Stimulated activated CD4-positive, alpha-beta T cell treated with anti-CD3 and anti-CD28 coated beads, Interleukin-1b, Interleukin-23, amount 100 ng/mL, for 4 hours (primary cell): Measurements from ENCODE around the gene SLC7A8.

Experiments used
- DNase-seq, 2 donors: peaks; one replicate each; pipeline ENCODE4 v3.0.0-alpha.2; 2020; ENCODE audit warnings: low read depth in 2 of 2

Gene SLC7A8

DNA sequence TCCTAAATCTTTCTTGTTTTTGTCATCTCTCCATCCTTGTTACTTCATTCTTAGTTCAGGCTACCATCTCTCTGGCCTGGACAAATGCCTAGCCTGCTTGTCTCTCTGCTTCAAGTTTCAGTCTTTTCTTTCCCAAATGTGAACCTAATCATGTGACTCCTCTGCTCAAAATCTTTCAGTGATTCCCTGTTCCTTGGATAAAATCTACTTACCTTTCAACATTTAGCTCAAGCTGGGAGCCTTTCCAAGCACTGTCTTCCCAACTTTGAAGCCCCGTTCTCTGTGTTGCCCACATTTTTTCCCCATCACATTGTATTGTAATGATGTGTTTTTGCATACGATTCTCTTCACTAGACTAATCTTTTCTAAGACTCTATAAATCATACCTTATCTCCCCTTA is 24.7 kb downstream of the SLC7A8 start:
- DNase-seq, result no peak

DNA sequence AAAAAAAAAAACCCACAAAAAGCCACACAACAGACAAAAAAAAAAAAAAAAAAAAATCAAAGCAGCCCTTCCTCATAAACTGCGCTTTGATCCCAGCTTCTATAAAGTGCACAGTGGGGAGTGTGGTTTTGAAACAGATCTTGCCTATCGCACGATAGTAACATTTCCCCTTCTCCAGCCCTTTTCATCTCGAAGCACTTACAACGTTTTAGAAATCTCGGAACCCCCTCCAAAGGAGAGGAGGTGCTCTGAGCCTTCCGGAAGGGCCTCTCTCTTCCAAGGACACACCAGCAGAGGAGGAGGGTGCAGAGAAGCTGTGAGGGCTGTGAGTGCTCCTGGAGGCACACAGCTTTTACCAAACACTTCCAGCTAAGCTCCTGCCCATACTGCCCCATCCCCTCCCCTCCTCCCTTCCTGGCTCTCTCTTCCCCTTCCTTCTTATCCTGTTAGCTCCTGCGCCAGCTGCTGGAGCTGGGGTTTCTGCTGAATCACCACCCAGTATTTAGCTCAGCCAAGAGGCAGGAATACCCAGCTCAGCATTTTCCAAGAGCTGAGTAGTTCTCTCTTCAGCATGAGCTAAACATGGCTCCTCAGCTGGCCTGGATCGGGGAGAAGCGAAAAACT is 28.4 kb downstream of the SLC7A8 start:
- DNase-seq, result no peak

GRCh38 chr14:23153851-23154796 is 29.3 kb downstream of the SLC7A8 start:
- no peak for DNase-seq

DNA sequence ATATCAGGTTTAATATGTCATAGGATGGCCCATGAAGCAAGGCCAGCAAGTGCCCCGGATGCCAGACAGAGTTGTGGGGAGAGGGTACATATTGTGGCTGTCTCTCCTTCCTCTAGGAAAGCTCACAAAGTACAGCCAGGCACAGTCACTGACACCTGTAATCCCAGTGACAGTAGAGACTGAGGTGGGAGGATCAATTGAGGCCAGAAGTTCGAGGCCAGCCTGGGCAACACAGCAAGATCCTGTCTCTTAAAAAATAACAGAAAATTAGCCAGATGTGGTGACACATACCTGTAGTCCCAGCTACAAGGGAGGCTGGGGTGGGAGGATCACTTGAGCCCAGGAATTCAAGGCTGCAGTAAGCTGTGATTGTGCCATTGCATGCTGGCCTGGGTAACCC is 32.1 kb downstream of the SLC7A8 start:
- DNase-seq, result no peak

- no peak for DNase-seq
Measured at GRCh38 chr14:23149745-23150144, 33.7 kb downstream of the SLC7A8 start.

GRCh38 chr14:23148591-23149249 is 34.7 kb downstream of the SLC7A8 start:
- no peak for DNase-seq

DNA sequence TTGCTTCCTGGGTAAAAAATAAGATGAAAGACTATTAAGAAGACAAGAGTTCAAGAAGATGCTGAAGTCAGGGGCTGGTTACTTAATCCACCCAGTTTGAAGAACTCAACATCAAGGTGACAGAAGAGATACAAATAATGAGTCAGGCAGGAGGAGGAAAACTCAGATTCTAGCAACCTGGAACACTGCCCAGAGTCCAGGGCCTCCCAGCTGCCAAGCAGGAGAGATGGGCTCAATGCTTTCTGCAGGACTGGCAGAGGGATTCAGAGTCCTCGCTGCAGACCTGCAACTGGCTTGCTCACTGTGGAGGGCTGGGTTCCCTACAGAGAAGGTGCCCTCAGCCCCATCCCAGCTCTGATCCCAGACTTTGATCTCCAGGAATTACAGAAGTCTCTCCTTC is 35.8 kb downstream of the SLC7A8 start:
- DNase-seq, result no peak

- no peak for DNase-seq
Measured at GRCh38 chr14:23146980-23147379, 36.5 kb downstream of the SLC7A8 start.

DNA sequence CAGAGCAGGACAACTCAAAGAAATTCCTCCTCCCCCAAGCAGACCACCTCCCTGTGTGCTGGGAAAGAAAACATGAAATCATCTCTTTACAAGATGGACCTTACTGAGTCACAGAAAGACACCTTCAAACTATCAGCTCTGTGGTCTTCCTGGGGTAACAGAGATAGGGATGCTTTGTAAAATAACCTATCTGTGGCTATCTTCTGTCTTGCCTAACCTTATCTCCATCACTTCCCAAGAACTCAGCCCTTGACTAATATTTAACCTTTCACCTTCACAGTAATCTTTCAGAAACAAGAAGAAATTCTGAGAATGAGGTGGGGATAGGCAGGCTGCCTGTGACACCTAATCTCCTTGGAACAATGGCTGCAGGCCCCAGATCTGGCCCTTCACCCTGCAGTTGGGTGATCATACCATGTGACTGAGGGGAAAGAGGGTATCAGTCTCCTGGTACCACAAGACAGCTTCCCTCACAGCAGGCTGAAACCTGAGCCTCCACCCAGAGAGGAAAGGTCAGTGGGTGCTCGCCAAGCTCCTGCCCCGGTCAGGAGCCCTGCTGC is 37.0 kb downstream of the SLC7A8 start:
- DNase-seq, result no peak

DNA sequence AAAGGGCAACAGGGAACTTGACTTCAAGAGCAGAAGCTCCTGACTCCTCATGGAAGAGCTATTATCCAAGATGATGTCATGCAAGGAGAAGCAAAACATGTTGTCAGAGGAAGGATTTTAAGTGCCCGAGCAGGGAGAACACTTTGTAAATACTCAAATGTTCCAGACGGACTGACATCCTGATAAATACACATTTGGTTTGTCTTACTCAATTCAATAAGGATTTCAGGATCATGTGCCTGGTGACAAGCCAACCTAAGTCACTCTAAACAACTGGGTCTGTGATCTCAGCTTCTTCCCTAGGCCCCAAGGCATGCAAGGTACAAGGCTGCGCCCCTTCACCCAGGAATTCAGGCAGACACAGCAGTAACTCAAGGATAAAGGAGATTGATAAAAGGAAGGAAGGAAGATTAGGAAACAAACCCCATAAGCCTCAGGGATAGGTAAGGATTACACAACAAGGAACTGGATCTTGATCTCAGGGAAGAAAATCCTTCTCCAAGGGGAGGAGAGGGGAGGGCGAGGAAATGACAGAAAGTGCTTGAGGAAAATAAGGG is 37.6 kb downstream of the SLC7A8 start:
- DNase-seq, result no peak

DNA sequence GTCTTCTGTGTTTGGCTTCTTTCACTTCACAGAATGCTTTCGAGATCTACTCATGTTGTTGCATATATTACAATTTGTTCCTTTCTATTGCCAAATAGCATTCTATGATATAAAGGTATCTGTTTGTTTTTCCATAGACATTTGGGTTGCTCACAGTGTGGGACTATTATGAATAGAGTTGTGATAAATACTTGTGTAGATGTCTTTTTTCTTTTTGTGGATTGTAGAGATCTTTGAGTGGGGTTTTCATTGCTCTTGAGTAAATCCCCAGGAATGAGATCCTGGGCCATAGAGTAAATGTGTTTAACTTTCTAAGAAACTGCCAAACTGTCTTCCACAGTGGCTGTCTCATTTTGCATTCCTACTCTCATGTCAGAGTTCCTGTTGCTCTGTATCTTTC is 39.5 kb downstream of the SLC7A8 start:
- DNase-seq, result no peak

DNA sequence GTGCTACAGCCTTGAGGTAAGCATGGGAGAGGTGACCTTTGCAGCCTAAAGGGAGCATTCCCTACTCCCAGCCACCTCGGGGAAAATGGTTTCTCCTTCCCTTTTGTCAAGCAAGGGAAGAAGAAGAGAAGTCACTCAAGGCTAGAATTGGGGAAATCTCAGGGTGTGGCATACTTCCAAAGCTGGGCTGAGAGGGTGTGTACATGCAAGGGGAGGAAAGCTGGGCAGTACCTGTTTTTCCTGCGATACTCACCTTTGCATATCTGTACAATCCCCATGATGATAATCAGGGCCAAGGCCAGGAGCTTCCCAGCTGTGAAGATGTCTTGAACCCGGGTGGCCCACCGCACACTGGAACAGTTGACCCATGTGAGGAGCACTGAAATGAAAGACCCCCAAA is 40.6 kb downstream of the SLC7A8 start:
- no peak for DNase-seq

DNA sequence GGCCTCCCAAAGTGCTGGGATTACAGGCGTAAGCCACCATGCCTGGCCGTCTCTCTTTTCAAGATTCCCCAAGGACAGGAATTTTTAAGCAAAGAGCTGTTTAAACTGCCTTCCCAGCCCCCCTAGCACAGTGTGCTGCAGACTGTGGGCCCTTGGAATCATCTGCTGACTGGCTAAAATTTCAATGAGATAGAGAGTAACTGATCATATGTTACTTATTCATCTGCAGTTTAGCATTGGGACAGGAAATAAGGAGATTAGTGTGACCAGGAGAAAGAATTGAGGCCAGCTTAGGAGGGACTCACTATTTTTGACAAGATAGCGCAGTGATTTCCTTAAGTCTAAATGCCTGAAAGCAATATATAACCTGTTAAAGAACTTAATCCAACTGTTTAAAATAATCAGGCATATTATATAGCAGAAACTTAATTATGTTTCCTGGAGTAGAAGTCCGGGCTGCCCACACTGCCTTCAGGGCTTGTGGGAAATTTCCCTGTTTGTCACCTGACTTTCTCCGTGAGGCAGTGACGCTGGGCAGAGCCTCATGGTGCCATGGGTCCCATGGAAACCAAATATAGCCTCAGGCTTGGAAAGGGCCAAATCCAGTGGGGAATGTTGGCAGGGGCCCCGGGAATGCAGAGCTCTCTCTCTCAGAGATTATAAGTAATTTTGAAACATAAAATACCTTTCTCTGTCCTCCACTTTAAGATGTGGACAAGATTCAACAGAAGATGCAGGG is 41.6 kb downstream of the SLC7A8 start:
- no peak for DNase-seq

DNA sequence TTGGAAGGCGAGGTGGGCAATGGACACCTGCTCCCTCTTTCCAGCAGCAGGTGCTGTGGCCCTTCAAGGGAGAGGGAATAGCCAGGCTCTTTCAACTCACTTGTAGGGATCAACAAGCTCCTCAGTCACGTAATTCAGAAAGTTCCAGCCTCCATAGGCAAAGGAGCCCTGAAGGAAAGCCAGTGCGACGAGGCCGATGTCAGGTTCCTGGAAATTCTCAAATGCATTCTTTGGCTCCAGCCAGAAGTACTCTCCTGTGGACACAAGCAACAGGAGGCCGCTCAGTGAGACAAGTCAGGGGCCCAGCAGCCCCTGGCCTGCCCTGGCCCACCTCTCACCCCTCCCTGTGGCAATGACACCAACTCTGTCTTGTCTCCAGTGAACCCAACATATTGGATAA is 43.1 kb downstream of the SLC7A8 start:
- DNase-seq, result no peak

DNA sequence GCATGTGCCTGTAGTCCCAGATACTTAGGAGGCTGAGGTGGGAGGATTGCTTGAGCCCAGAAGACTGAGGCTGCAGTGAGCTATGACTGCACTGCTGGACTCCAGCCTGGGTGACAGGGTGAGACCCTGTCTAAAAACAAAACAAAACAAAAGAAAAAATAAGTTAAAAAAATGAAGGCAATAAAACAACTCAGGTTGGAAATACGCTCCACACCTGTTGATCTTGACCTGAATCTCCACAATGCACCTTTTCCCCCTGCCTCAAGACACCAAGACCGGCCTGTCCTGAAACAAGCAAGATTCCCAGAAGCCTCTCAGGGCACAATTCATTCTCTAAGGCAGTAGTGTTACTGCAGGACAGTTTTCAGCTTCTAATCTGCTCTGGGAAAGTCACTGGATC is 43.6 kb downstream of the SLC7A8 start:
- no peak for DNase-seq

- DNase-seq, result no peak
Measured at GRCh38 chr14:23137813-23138535, 45.5 kb downstream of the SLC7A8 start.

GRCh38 chr14:23137192-23137812 is 46.2 kb downstream of the SLC7A8 start:
- DNase-seq, result no peak

DNA sequence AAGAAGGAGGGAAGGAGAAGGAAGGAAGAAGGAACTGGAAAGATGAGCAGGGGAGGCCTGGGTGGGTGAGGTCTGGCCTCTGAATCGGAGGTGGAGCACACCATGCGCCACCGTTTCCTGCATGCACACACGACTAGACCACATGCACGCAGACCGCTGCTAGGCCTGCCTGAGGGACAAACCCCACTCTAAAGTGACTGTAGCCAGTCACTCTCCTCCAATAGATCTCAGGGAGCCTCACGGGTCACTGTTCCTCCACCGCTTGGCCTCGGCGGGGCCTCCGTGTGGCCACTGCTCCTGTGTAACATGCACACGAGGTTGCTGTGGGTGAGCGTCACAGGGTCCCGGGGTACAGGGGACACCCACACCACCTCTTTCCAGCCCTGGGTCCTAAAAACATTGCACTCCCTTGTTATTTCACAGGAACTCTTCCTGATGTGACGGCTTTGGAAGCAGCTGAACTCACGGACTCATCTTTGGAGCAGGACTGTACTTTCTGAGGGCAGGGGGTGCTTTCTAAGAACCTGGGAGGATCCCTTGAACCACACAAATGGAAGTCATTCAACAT is 46.8 kb downstream of the SLC7A8 start:
- no peak for DNase-seq

DNA sequence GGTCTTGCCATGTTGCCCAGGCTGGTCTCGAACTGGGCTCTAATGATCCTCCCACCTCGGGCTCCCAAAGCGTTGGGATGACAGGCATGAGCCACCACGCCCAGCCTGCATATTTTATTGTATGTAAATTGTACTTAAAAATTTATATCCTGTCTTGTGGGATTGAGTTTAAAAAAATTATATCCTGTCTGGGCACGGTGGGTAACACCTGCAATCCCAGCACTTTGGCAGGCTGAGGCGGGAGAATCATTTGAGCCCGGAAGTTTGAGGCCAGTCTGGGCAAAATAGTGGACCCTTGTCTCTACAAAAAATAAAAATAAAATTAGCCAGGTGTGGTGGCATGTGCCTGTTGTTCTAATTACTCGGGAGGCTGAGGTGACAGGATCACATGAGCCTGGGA is 50.5 kb downstream of the SLC7A8 start:
- no peak for DNase-seq

GRCh38 chr14:23131482-23131881 is 52.0 kb downstream of the SLC7A8 start:
- DNase-seq, result no peak
